ENCODE data around the gene NFKB1.
"Not testable (repeated sequence)": the region's sequence is repeated elsewhere in the genome, so short reads cannot be mapped to it uniquely, and the experiment has no call there.

The NFKB1 gene

GRCh38 chr4:102500696-102501446 lies at the start of gene NFKB1:
TSS of gene NFKB1 (plus strand) at chr4:102501359. CDS start at chr4:102525519, 24,160 bp downstream.
- peak; percentile 51 for DNase-seq

- DNase-seq, result no peak
Observed at GRCh38 chr4:102452854-102453253, 48.3 kb upstream of the NFKB1 start.

GRCh38 chr4:102453827-102454226 lies 47.3 kb upstream of the NFKB1 start:
- no peak for DNase-seq

- no peak for DNase-seq
Observed at GRCh38 chr4:102454268-102454667, 46.9 kb upstream of the NFKB1 start.

GRCh38 chr4:102454981-102455685 lies 46.0 kb upstream of the NFKB1 start:
- no peak for DNase-seq

- no peak for DNase-seq
Observed at GRCh38 chr4:102455750-102456149, 45.4 kb upstream of the NFKB1 start.

- DNase-seq, result no peak
Observed at GRCh38 chr4:102466298-102466697, 34.9 kb upstream of the NFKB1 start.

- DNase-seq, result no peak
Observed at GRCh38 chr4:102469806-102470205, 31.4 kb upstream of the NFKB1 start.

- no peak for DNase-seq
Observed at GRCh38 chr4:102472441-102473013, 28.6 kb upstream of the NFKB1 start.

- DNase-seq, result no peak
Observed at GRCh38 chr4:102473476-102473875, 27.7 kb upstream of the NFKB1 start.

GRCh38 chr4:102474736-102475504 lies 26.2 kb upstream of the NFKB1 start:
- DNase-seq, result no peak

- DNase-seq, result no peak
Observed at GRCh38 chr4:102477657-102478056, 23.5 kb upstream of the NFKB1 start.

GRCh38 chr4:102478186-102478585 lies 23.0 kb upstream of the NFKB1 start:
- no peak for DNase-seq

GRCh38 chr4:102479832-102480231 lies 21.3 kb upstream of the NFKB1 start:
- not testable (repeated sequence) for DNase-seq

GRCh38 chr4:102483120-102483519 lies 18.0 kb upstream of the NFKB1 start:
- no peak for DNase-seq

- not testable (repeated sequence) for DNase-seq
Observed at GRCh38 chr4:102483990-102484692, 17.0 kb upstream of the NFKB1 start.

GRCh38 chr4:102492531-102493241 lies 8.5 kb upstream of the NFKB1 start:
- no peak for DNase-seq

- no peak for DNase-seq
Observed at GRCh38 chr4:102493257-102493656, 7.9 kb upstream of the NFKB1 start.

GRCh38 chr4:102493794-102494193 lies 7.4 kb upstream of the NFKB1 start:
- no peak for DNase-seq

- DNase-seq, result no peak
Observed at GRCh38 chr4:102494603-102495002, 6.6 kb upstream of the NFKB1 start.

GRCh38 chr4:102497986-102498385 lies 3.2 kb upstream of the NFKB1 start:
- no peak for DNase-seq

GRCh38 chr4:102500352-102500695 lies 835 bp upstream of the NFKB1 start:
- no peak for DNase-seq
